GM18517 (cell line): ENCODE data around the gene NYAP1.
"Not testable (repeated sequence)": the region's sequence is repeated elsewhere in the genome, so short reads cannot be mapped to it uniquely, and the experiment has no call there.

Experiments
- ATAC-seq: cut with Tn5 transposase; IDR thresholded peaks from one replicate; pipeline ENCODE4 v1.9.1; 2021; ENCODE audit warnings: mild to moderate bottlenecking, moderate library complexity; ENCODE audit not compliant: unreplicated experiment

Gene NYAP1

DNA sequence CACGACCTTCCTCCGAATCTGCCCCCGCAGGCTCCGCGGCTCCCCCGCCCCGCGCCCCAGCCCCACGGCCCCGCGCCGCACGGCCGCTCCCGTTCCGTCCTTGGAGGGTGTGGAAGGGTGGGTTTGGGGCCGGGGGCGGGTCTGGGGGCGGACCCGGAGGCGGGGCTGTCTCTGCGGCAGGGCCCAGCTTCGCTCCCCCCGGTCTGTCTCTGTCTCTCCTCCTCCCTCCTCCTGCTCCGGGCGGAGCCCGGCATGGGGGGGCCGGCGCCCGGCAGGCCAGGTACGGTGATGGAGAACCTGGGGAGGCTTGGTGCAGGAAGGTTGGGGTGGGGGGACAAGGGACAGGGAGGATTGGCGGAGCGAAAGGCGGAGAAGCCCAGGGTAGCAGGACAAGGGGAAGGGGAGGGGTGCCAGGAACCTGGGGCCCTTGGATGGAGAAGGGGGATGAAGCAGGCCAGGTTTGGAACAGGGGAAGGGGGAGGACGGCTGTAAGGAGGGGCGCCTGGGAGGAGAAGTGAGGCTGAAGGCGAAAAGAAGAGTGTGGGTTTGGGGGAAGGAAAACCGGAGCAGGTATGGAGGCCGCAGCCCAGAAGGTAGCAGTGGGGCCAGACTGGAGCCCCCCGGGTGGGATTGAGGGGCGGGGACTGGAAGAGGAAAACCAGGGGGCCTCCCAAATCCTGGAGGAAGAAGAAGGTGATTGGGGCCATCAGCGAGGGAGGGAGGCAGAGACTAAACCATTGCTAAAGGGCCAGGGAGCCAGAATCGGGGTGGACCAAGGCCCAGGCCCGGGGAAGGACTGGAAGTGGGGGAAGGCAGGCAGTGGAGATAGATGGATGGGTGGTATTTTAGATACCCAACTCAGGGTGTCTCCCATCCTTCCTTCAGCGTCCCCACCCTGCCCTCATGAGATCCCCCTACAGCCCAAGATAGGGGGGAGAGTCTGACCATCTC is at the start of gene NYAP1:
TSS of gene NYAP1 (plus strand) at position 206 of the 951 bp plus-strand sequence. CDS start 1,385 bp downstream, outside the sequence.
- ATAC-seq: no peak

DNA sequence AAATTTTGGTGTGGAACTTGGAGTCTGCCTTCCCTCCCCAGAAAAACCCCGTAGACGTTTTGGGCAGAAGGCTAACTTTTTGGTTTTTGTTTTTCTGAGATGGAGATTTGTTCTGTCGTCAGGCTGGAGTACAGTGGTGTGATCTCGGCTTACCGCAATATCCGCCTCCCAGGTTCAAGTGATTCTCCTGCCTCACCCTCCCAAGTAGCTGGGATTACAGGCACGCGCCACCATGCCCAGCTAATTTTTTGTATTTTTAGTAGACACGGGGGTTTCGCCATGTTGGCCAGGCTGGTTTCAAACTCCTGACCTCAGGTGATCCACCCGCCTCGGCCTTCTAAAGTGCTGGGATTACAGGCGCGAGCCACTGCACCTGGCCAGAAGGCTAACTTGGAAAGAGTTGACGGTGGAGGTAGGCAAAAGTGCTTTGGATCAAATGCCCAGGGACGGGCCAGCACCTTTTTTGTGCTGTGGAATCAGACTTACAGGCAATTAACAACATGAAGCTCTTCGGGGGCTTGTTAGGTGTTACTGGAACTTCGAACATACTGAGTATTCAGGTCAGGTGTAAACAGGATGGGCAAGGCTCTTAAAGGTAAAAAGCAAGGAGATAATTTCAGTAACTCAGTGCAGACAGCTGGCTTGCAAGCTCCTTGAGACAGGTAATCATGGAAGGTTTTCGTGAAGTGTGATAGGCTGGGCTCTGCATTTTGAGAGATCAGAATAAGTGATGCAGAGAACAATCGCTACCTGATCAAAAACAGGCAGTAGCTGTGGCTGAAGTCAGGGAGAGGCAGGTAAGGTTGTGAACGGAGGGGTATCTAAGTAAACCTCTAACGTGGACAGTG is 49.2 kb upstream of the NYAP1 start:
- no peak for ATAC-seq

DNA sequence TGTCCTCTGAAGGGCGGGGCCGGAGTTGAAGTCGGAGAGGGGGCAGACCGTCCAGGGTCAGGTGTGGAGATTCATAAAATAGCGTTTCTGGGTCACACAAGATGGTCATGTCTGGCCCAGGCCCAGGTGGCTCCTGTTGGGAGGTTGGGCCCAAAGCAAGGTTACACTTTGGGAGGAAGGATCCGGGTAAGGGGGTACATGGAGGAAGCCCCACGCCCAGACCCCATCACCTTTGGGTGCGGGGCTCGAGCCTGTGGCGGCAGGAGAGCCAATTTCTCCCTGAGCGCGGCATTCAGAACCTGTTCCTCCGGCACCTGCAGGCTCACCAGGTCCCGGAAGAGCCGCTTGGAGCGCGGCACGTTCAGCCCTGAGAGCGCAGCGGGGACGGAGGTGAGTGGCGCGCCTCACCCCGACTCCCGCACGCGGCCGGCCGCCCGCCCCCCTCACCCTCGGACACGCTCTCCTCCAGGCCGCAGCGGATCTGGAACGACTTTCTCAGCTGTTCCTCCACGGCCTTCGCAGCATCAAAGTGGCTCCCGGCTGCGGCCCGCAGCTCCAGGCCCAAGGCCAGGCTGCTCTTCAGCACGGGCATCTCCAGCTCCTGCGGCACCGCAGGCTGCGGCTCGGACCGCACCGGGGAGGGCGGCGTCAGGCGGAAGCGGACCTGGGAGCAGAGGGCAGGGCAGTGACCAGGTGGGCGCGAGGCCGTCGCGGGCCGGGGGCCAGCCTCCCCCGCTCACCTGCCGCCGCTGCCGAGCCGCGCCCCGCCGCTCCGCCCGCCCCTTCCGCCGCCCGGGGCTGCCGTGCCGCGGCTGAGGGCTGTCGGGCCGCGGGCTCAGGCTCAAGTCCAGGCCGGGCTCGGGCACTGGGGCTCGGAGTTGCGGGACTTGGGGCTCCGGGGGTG is 48.1 kb upstream of the NYAP1 start:
- ATAC-seq: peak; percentile 20

DNA sequence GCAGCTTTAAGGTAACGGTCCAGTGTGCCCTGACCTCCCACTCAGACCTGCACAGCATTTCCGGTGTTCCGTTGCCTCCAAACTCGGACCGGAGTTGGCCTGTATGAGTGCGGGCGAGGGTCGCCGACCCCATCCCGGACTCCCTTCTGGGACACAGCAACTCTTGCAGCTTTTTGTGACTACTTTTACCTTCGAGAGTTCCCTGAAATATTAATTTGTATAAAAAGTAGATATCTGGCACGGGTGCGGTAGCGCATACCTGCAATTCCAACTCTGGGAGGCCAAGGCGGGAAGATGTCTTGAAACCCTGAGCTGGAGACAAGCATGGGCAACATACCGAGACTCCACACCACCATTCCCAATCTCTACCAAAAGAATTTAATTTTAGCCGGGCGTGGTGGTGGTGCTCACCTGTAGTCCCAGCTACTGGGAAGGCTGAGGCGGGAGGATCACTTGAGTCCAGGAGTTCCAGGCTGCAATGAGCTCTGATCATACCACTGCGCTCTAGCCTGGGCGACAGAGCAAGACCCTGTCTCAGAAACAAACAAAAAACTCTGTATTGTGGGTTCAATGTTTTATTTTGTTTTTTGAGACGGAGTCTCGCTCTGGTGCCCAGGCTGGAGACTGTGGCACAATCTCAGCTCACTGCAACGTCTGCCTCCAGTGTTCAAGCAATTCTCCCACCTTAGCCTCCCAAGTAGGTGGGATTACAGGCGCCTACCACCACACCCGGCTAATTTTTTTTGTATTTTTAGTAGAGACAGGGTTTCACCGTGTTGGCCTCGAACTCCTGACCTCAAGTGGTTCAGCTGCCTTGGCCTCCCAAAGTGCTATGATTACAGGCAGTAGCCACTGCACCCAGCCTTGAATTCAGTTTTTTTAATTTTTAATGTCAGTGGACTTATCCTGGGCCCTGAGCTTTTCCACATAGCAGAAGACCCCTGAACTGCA is 46.3 kb upstream of the NYAP1 start:
- ATAC-seq: no peak

DNA sequence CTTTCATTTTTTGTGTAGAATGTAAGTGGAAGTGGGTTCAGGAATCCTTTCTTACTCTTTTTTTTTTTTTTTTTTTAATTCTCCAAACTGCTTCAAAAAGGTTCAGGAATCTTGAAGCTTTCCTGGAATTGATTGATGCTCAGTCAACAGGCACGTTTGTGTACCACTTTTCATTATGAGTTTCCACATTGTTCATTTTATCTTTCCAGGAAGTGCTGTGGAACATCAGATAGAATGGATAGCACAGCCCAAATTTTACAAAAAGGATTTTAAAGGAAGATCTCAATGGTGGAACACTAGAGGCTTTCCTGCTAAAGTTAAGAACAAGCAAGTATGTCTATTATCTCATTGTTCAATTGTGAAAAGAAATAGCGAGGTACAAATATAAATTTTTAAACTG is 45.6 kb upstream of the NYAP1 start:
- no peak for ATAC-seq

DNA sequence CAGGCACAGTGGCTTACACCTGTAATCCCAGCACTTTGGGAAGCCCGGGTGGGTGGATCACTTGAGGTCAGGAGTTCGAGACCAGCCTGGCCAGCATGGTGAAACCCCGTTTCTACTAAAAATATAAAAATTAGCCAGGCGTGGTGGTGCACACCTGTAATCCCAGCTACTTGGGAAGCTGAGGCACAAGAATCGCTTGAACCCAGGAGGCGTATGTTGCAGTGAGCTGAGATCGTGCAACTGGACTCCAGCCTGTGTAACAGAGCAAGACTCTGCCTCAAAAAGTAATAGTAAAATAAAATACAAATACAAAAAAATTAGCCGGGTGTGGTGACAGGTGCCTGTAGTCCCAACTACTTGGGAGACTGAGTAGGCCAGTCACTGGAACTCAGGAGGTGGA is 45.0 kb upstream of the NYAP1 start:
- not testable (repeated sequence) for ATAC-seq

DNA sequence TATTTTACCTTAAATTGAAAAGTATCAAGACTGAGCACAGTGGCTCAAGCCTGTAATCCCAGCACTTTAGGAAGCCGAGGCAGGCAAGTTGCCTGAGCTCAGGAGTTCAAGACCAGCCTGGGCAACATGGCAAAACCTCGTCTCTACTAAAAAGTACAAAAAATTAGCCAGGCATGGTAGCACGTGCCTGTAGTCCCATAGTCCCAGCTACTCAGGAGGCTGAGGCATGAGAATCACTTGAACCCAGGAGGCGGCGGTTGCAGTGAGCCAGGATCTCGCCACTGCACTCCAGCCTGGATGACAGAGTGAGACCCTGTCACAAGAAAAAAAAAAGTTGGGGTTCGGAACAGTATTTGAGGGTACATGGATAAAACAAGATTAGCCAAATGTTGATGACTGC is 44.5 kb upstream of the NYAP1 start:
- not testable (repeated sequence) for ATAC-seq

DNA sequence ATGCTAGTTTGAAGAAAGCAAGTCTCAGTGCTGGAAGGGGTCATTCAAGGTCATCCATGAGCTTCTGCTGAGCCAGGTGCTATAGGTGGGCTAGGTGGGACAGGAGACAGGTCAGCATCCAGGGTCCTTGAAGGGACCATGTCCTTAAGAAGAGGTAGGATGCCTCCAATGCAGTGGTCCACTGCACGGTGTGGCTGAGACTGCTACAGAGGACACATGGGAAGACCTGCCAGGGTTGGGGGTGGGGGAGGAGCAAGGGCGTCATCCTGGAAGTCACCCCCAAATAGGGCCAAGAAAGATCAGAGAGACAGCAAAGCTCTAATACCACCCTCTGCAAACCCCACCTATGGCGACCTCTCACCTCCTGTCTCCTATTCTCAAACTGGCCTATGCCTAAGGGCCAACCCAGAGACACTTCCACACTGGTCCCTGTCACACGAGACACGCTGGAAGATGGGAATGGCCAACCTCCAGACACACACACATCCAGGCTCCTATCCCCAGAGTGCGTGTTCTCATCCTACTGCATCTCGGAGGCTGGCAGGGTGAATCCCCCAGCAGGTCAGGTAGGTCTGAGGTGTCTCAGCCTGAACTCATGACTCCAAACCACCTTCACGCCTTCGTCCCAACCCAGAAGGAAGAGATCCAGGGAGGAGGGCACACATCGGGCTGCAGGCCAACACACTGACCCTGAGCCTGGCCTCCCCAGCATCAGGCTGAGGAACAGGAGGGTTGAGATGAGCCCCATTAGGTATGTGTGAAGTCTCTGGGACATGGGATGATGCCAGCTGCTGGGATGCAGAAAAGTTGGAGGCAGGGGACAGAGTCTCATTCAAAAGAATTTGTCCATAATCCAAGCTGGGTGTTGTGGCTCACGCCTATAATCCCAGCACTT is 41.8 kb upstream of the NYAP1 start:
- ATAC-seq: no peak

DNA sequence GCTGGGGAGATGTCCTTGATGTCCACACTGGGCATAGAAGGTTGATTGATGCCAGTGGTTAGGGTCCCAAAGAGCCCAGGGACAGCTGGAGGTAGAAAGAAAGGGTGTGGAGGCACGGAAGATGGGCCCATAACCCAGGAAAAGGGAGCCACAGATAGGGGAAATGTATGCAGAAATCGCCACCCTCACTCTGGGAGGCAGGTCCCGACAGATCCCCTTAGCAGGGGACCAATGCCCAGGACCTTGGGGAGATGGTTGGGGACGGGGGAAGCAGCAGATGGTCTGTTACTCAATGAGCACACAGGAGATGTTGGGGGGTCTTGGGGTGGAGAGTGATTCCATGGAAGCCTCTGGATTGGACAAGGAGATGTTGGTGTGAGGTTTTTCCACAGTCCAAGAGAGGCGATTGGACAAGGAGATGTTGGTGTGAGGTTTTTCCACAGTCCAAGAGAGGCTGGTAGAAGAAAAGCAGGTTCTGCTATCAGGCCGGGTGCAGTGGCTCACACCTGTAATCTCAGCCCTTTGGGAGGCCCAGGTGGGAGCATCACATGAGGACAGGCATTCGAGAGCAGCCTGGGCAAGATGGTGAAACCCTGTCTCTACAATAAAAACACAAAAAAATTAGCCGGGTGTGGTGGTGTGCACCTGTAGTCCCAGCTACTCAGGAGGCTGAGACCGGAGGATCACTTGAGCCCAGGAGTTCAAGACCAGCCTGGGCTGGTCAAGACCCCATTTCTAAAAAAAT is 40.5 kb upstream of the NYAP1 start:
- no peak for ATAC-seq

DNA sequence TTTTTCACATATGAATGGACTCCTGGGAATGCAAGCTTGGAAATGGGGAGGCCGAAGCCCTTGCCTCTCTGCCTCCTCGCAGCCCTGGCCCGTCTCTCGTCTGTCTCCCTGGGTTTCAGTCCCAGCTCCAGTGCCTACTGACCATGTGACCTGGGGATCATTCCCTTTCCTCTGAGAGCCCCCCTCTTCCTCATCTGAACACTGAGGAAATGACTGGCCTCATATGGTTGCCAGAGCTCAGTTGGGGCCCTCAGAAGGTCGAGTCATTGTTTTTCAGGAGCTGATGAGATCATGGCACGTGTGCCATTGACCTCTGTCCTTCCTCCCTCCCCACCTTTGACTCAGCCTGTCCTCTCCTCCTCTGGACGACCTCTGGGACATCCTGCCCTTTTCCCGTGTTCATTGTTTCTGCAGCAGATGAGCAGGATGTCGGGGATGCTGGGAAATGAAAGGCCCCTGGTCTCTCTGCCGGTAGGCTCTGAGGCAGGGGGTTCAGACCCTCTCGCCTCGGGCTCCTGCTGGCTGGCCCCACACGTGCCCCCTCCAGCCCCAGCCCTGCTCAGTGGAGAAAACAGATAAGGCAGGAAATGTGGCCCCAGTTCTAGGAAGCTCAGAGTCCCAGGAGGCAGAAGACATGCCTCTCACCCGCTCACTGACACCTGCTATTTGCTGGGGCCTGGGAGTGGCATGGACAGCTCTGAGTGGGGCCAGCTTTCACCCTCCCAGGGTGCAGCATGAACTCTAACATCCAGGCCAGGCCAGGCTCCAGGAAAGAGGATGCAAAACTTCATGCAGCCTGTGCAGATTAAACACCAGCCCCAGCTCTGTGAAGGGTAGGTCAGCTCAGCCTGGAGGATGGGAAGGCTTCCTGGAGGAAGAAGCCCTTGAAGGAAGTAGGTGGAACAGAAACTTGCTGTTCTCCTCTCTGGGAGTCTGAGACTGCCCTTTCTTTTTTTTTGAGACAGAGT is 39.1 kb upstream of the NYAP1 start:
- ATAC-seq: no peak

DNA sequence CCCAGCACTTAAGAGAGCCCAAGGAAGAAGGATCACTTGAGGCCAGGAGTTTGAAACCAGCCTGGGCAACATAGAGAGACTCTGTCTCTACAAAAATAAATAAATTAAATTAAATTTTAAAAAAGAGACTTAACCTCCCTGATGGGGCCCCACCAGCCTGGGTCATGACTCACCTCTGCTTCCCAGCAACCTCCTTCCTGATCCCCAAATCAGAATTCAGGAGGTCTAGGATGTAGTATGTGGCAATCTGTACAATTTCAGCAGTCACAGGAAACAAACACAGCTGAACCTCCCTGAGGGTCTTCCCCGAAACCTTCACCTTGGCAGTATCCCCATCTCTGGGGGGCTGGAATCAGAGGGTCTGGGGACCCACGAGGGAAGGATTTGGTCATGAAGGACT is 37.7 kb upstream of the NYAP1 start:
- ATAC-seq: no peak

DNA sequence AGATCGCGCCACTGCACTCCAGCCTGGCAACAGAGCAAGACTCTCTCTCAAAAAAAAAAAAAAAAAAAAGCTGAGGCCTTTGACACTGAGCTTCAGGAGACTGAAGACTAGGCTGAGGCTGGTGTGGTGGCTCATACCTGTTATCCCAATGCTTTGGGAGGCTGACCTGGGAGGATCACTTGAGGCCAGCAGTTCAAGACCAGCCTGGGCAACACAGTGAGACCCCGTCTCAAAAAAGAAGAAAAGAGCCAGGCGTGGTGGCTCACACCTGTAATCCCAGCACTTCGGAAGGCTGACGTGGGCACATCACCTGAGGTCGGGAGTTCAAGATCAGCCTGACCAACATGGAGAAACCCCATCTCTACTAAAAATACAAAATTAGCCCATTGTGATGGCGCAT is 36.4 kb upstream of the NYAP1 start:
- not testable (repeated sequence) for ATAC-seq

DNA sequence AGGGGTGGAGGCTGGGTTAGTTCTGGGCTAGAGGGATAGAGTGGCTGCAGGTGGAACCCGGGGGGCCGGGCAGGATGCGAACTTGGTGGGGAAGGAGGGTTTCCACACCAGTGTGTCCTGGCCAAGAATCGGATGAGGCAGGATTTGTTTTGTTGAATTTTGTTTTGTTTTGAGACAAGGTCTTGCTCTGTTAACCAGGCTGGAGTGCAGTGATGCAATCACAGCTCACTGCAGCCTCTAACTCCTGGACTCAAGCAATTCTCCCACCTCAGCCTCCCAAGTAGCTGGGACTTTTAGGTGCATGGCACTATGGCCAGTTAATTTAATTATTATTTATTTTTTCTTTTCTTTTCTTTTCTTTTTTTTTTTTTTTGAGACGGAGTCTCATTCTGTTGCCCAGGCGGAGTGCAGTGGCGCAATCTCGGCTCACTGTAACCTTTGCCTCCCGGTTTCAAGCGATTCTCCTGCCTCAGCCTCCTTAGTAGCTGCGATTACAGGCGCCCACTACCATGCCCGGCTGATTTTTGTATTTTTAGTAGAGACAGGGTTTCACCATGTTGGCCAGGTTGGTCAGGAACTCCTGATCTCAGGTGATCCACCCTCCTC is 34.4 kb upstream of the NYAP1 start:
- no peak for ATAC-seq

DNA sequence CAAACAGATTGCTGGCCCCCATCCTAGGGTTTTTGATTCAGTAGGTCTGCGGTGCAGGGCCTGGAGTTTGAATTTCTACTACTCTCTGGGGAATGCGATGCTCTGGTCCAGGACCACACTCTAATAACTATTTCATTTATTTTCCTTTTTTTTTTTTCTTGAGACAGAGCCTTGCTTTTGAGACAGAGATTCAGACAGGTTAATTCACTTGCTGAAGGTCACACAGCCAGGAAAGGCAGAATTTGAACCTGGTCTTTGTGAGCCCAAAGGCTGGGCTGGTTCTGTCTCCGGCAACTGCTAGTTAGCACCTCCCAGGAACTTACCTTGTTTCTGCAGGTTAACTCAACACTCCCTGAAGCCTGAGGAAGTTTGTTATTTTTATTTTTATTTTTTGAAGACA is 31.2 kb upstream of the NYAP1 start:
- ATAC-seq: no peak

DNA sequence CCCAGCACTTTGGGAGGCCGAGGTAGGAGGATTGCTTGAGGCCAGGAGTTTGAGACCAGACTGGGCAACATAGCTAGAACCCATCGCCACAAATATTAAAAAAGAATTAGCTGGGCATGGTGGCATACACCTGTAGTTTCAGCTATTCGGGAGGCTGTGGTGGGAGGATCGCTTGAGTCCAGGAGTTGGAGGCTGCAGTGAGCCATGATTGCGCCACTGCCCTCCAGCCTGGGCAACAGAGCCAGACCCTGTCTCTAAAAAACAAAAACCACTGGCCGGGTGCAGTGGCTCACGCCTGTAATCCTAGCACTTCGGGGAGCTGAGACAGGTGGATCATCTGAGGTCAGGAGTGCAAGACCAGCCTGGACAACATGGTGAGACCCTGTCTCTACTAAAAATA is 29.9 kb upstream of the NYAP1 start:
- ATAC-seq: not testable (repeated sequence)

DNA sequence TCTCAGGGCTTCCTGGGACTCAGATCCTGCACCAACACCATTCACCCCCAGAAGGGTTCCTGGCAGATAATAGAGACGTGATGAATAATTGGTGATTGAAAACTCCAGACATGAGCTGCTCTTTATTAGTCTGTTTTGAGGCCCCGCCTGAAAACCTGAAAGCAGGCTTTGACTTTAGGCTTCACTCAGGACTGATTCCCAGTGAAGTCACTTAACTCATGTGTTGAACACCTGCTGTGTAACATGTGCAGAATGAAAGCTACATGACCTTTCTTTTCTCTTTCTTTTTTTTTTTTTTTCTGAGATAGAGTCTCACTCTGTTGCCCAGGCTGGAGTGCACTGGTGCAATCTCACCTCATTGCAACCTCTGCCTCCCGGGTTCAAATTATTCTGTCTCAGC is 28.5 kb upstream of the NYAP1 start:
- no peak for ATAC-seq
